GM23248 (cell line): Measurements from ENCODE around the gene SMIM10L2A. TPM values are rescaled to one million over a fixed set of nuclear protein-coding genes. Genes with fewer than 3 reads are reported as not detected.
"Not testable (repeated sequence)": the region's sequence is repeated elsewhere in the genome, so short reads cannot be mapped to it uniquely, and the experiment has no call there.

Source experiments
- DNase-seq: peaks from one replicate; pipeline ENCODE4 v3.0.0-alpha.2; 2015
- H2AFZ ChIP-seq: fragments of 200-600 bp; sonication (generic); 2 replicates; pipeline ENCODE4 v1.6.1; 2016; ENCODE audit warnings: antibody characterized with exemption
- H3F3A ChIP-seq: fragments of 200-600 bp; sonication (generic); 2 replicates; pipeline ENCODE4 v1.6.1; 2016; ENCODE audit warnings: mild to moderate bottlenecking, antibody characterized with exemption, mixed run types; ENCODE audit not compliant: insufficient read depth
- H3K27ac ChIP-seq: fragments of 200-600 bp; sonication (generic); 2 replicates; pipeline ENCODE4 v1.5.1; 2016; ENCODE audit warnings: mild to moderate bottlenecking
- H3K27me3 ChIP-seq: fragments of 200-600 bp; sonication (generic); replicated peaks from 2 replicates; pipeline ENCODE4 v1.6.1; 2016; ENCODE audit warnings: mild to moderate bottlenecking; ENCODE audit not compliant: insufficient read depth
- H3K36me3 ChIP-seq: fragments of 200-600 bp; sonication (generic); 2 replicates; pipeline ENCODE4 v1.6.1; 2016; ENCODE audit warnings: low read depth, mild to moderate bottlenecking
- H3K4me1 ChIP-seq: fragments of 200-600 bp; sonication (generic); 2 replicates; pipeline ENCODE4 v1.6.1; 2016; ENCODE audit warnings: mild to moderate bottlenecking; ENCODE audit not compliant: insufficient read depth
- H3K4me2 ChIP-seq: fragments of 200-600 bp; sonication (generic); one replicate; pipeline ENCODE4 v1.6.1; 2016; ENCODE audit warnings: mild to moderate bottlenecking; ENCODE audit not compliant: unreplicated experiment
- H3K4me3 ChIP-seq: fragments of 200-600 bp; sonication (generic); 2 replicates; pipeline ENCODE4 v1.5.1; 2016; ENCODE audit warnings: mild to moderate bottlenecking
- H3K79me2 ChIP-seq: fragments of 200-600 bp; sonication (generic); 2 replicates; pipeline ENCODE4 v1.6.1; 2016; ENCODE audit warnings: mild to moderate bottlenecking; ENCODE audit not compliant: insufficient read depth
- H3K9ac ChIP-seq: fragments of 200-600 bp; sonication (generic); 2 replicates; pipeline ENCODE4 v1.6.1; 2016; ENCODE audit warnings: mild to moderate bottlenecking
- H3K9me2 ChIP-seq: fragments of 200-600 bp; sonication (generic); 2 replicates; pipeline ENCODE4 v1.6.1; 2016; ENCODE audit warnings: mixed run types, mild to moderate bottlenecking, moderate library complexity; ENCODE audit not compliant: insufficient read depth
- H3K9me3 ChIP-seq: fragments of 200-600 bp; sonication (generic); one replicate; pipeline ENCODE4 v1.6.1; 2017; ENCODE audit warnings: low read depth
- H4K20me1 ChIP-seq: fragments of 200-600 bp; sonication (generic); 2 replicates; pipeline ENCODE4 v1.6.0; 2016; ENCODE audit not compliant: insufficient read depth
- EZH2 ChIP-seq: fragments of 200-600 bp; sonication (generic); IDR thresholded peaks from 2 replicates; pipeline ENCODE4 v1.6.1; 2018; ENCODE audit warnings: antibody characterized with exemption, mild to moderate bottlenecking; ENCODE audit not compliant: insufficient read depth, poor library complexity, severe bottlenecking
- EZH2phosphoT487 ChIP-seq: fragments of 200-600 bp; sonication (generic); IDR thresholded peaks from 2 replicates; pipeline ENCODE4 v1.6.1; 2018; ENCODE audit warnings: antibody characterized with exemption, moderate library complexity, mild to moderate bottlenecking, low read depth; ENCODE audit not compliant: insufficient read depth
- WGBS, 2 experiments: methylation state at CpG; one replicate each; pipeline ENCODE4 v1.1.6; 2015 to 2017; ENCODE audit warnings: low lambda C conversion rate in 2 of 2, low coverage in 1 of 2; ENCODE audit errors: missing lambda C conversion rate in 2 of 2; 5-methylcytosine and 5-hydroxymethylcytosine counted together
- in situ Hi-C: fragments of 300-500 bp; cut with MboI; formaldehyde crosslinking; loops from 2 replicates; pipeline ENCODE4 v1.15.0; 2020
- polyA plus RNA-seq: library from polyadenylated mRNA; unstranded; fragments of >200 nt; fragmentation: Nextera tagmentation; extraction: Ambion mirVana; gene quantifications from 2 replicates; pipeline ENCODE4 v1.2.1, GENCODE V29; 2016
- total RNA-seq: library from RNA; depleted of rRNA; stranded (reverse); fragments of >200 nt; shearing (Covaris generic); gene quantifications from 2 replicates; pipeline ENCODE4 v1.2.3, GENCODE V29; 2014

Gene SMIM10L2A
- total and polyA plus RNA-seq, 2 experiments from 2014 or later, result not detected

DNA sequence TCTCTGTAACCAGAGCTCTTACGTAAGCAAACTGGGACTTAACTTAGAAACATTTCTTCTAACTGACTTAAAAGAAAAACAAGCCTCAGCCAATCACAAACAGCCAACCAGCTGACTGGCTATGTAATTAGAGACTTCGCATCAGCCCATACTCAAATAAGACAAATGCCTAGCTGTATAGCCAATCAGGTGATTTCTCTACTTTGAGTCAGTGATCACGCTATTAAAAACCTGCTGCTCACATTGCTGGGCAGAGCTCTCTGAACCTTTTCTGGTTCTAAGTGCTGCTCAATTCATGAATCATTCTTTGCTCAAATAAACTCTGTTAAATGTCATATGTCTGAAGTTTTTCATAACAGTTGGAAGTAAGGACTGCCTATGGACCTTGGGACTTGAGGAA, 9.9 kb upstream of the SMIM10L2A start:
- DNase-seq, result peak; percentile 1

DNA sequence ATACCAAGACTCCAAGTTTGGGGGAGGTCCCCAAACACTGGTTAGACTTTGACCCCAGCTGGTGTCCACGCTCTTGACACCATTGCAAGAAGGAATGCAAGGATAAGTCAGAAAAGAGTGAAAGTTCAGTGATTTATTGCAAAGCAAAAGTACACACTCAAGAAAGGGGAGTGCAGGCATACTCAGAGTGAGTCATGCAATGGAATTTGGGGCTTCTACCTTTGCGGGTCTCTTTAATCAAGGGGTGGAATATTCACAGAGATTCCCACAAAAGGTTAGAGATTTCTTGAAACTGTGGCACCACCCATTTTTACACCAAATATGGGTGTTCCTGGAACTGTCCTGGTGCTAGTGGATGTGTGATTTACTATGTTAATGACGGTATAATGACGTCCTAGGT, 5.2 kb upstream of the SMIM10L2A start:
- no peaks in the 10 kb centered on the region for H3K4me1 ChIP-seq
- H3K79me2 ChIP-seq, result no peaks in the 10 kb centered on the region
- TF ChIP-seq EZH2 (no peak), EZH2phosphoT487 (no peak)
- no peaks in the 10 kb centered on the region for H3F3A ChIP-seq
- H3K36me3 ChIP-seq, result no peaks in the 10 kb centered on the region
- no peak overlapping the region for H2AFZ ChIP-seq
- in situ Hi-C loops, result no loop called here
- H4K20me1 ChIP-seq, result no peaks in the 10 kb centered on the region
- no peaks in the 10 kb centered on the region for H3K9me2 ChIP-seq
- 26 to 35% methylated on average over 4 of the region's 4 CpGs for WGBS, 2 experiments
- no peak overlapping the region for H3K27ac ChIP-seq
- H3K4me2 ChIP-seq, result no peak overlapping the region
- H3K9me3 ChIP-seq, result no peaks in the 10 kb centered on the region
- no peak for DNase-seq
- no peak overlapping the region for H3K9ac ChIP-seq
- H3K27me3 ChIP-seq, result no peaks in the 10 kb centered on the region
- H3K4me3 ChIP-seq, result no peak overlapping the region

More for the DNA sequence above, 9.9 kb upstream of the SMIM10L2A start:
- Histone ChIP-seq H3K4me2 (no peak overlapping the region), H2AFZ (no peak overlapping the region), H3K36me3 (no peaks in the 10 kb centered on the region), H3K27ac (no peak overlapping the region), H3K9me2 (no peaks in the 10 kb centered on the region), H3K27me3 (no peaks in the 10 kb centered on the region; the same call in 1 of the 2 replicates), H3K9me3 (no peaks in the 10 kb centered on the region), H4K20me1 (no peaks in the 10 kb centered on the region), H3F3A (no peaks in the 10 kb centered on the region), H3K79me2 (no peaks in the 10 kb centered on the region), H3K4me3 (no peak overlapping the region), H3K4me1 (no peaks in the 10 kb centered on the region), H3K9ac (no peak overlapping the region)
- TF ChIP-seq EZH2phosphoT487 (no peak), EZH2 (no peak)
- in situ Hi-C loops, result no loop called here
- WGBS, 2 experiments, result 4 to 5% methylated on average over 3 of the region's 3 CpGs

DNA sequence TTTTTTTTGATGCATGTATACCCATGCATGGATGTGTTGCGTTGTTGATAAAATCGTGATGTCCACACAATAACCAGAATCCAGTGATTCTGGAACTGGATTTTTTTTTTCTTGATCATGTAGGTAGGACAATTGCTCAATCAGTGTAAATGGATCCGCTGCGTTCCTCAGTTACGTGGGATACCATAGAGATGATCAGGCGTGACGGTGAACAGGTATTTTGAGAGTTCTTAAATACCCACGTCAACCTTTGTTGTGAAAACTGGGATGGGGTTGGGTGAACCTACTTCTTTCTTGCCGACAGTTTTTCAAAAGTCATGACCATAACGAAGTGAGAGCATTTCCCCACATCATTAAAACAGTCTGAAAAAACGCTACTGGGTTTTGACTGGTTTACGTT, 913 bp upstream of the SMIM10L2A start:
- no peaks in the 10 kb centered on the region for H3K27me3 ChIP-seq
- in situ Hi-C loops, result no loop called here
- H3K9me2 ChIP-seq, result no peaks in the 10 kb centered on the region
- no peak for DNase-seq
- no peaks in the 10 kb centered on the region for H3K4me1 ChIP-seq
- H3K9me3 ChIP-seq, result no peaks in the 10 kb centered on the region
- no peak overlapping the region for H3K4me2 ChIP-seq
- H4K20me1 ChIP-seq, result no peaks in the 10 kb centered on the region
- WGBS, 2 experiments, result 81 to 82% methylated on average over 12 of the region's 12 CpGs
- no peaks in the 10 kb centered on the region for H3K79me2 ChIP-seq
- no peak overlapping the region for H2AFZ ChIP-seq
- H3F3A ChIP-seq, result no peaks in the 10 kb centered on the region
- TF ChIP-seq EZH2phosphoT487, result no peak
- TF ChIP-seq EZH2, result no peak
- H3K9ac ChIP-seq, result no peak overlapping the region
- no peak overlapping the region for H3K27ac ChIP-seq
- H3K36me3 ChIP-seq, result no peaks in the 10 kb centered on the region
- H3K4me3 ChIP-seq, result no peak overlapping the region

DNA sequence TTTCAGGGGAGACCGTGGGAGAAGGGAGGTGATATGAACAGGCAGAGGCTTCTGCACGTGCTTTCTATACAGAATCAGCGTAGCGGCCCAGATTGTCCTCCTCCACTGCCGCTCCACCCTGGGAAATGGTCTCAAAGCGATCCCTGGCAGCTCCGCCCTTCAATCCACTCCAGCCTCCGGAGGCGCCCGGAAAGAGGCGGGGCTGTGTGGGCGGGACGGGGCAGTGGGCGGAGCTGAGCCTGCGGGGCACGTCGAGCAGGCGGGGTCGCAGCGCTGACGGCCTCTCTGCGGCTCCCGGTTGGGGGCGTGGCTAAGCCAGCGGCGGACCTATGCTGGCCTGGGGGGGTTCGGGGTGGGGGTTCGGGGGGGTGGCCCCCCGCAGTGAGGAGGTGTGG, 210 bp upstream of the SMIM10L2A start:
- TF ChIP-seq EZH2 (no peak), EZH2phosphoT487 (no peak)
- no peaks in the 10 kb centered on the region for H3K36me3 ChIP-seq
- no peaks in the 10 kb centered on the region for H3K9me3 ChIP-seq
- no peaks in the 10 kb centered on the region for H3K4me1 ChIP-seq
- H3K9ac ChIP-seq, result no peak overlapping the region
- no peaks in the 10 kb centered on the region for H3K9me2 ChIP-seq
- no peaks in the 10 kb centered on the region for H3K79me2 ChIP-seq
- no peaks in the 10 kb centered on the region for H3K27me3 ChIP-seq
- no peaks in the 10 kb centered on the region for H4K20me1 ChIP-seq
- no peaks in the 10 kb centered on the region for H3F3A ChIP-seq
- H3K27ac ChIP-seq, result no peak overlapping the region
- DNase-seq, result peak; percentile 41
- no peak overlapping the region for H3K4me3 ChIP-seq
- H2AFZ ChIP-seq, result no peak overlapping the region
- WGBS, 2 experiments, result 10 to 11% methylated on average over 5 to 8 of the region's 29 CpGs
- in situ Hi-C loops, result no loop called here
- no peak overlapping the region for H3K4me2 ChIP-seq

DNA sequence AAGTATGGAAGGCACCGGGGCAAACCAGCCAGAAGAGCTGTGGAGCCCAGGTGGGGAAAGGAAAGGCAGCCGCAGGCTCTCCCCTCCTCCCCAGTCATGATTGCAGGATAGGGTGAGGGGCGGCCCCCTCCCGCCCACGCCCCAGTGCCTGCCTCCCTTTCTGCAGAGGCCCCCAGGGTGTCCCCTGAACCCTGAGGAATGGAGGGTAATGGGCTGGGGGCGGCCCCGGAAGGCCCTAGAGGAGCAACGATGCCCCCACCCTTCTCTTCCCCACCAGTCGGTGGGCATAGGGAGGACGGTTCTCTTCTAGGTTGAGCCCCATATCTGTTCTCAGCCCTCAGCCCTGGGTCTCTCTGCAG, 1.0 kb downstream of the SMIM10L2A start:
- H3F3A ChIP-seq, H3K27me3 ChIP-seq, H3K79me2 ChIP-seq, H3K36me3 ChIP-seq, DNase-seq, H3K9me2 ChIP-seq, H3K4me2 ChIP-seq, H4K20me1 ChIP-seq, H2AFZ ChIP-seq, H3K4me1 ChIP-seq, H3K4me3 ChIP-seq, H3K27ac ChIP-seq, in situ Hi-C loops, H3K9me3 ChIP-seq, H3K9ac ChIP-seq: not testable (repeated sequence)
- WGBS, 2 experiments, result 47 to 63% methylated on average over 5 to 9 of the region's 10 CpGs

DNA sequence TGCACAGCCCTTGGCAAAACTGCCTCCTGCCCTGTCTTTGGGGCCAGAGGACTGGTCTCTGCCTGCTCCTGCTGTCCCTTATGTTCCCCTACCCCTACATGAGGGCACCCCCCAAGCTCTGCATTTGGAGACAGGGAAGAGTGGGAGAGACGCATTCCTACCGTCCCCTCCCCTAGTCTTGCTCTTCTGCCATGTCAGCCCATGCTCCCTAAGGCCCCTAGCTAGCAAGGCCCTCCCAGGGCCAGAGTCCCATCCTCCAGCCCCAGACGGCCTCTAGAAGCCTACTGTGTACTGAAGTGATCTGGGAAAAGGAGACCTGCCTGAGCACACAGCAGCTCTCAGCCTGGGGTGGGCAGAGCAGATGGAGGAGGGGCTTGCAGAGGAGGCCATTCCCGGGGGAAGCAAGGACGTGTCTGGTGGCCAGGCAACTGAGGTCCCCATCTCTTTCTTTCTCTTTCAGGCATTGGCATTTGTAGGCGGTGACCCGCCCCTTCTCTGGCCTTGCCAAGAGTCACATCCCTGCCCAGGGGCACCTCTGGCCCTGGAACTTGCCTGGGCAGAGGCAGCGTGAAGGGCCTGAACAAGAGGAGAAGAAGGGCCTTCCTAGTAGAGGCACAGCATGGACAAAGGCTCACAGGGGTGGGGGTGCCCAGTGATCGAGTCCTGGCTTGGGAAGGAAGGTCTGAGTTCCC, 1.6 kb downstream of the SMIM10L2A start:
- H3K27ac ChIP-seq, H3K4me3 ChIP-seq, H3K4me1 ChIP-seq, H3K9ac ChIP-seq, H2AFZ ChIP-seq, H3K79me2 ChIP-seq, H3F3A ChIP-seq, H3K36me3 ChIP-seq, H3K9me2 ChIP-seq, H3K27me3 ChIP-seq, H4K20me1 ChIP-seq, DNase-seq, H3K9me3 ChIP-seq, H3K4me2 ChIP-seq, in situ Hi-C loops: not testable (repeated sequence)
- WGBS, 2 experiments, result 55 to 58% methylated on average over 4 to 9 of the region's 9 CpGs
